ENCODE measurements around the gene PXDC1.

PXDC1 gene, protein sequence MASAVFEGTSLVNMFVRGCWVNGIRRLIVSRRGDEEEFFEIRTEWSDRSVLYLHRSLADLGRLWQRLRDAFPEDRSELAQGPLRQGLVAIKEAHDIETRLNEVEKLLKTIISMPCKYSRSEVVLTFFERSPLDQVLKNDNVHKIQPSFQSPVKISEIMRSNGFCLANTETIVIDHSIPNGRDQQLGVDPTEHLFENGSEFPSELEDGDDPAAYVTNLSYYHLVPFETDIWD

DNA sequence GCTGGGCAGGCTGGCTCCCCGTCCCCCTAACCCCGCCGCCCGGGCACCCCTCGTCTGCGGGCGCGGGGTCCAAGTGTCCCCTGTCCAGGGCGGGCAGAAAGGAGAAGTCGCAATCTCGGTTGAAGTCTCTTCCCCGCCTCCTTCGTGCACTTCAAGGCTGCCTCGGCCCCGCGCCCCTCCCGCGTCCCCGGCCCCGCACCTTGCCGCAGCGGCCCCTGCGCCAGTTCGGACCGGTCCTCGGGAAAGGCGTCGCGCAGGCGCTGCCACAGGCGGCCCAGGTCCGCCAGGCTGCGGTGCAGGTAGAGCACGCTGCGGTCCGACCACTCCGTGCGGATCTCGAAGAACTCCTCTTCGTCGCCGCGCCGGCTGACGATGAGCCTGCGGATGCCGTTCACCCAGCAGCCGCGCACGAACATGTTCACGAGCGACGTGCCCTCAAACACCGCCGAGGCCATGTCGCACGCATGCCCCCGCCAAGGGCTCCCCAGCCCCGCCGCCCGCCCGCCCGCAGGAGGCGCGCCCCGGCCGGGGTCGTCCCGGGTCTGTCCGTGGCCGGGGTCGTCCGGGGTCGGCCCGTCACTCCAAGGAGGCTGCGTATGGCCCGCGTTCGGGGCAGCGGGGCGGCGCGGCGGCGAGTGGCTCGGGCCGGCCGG is at the start of gene PXDC1:
Gene PXDC1, minus strand, starts transcription at position 637 of the 653 bp plus-strand sequence. Its CDS starts 182 bp downstream, at position 455.
- DNase-seq (ENCODE audit: low read depth in 3 of 3): peak in 1 of 3 experiments; percentile 25

DNA sequence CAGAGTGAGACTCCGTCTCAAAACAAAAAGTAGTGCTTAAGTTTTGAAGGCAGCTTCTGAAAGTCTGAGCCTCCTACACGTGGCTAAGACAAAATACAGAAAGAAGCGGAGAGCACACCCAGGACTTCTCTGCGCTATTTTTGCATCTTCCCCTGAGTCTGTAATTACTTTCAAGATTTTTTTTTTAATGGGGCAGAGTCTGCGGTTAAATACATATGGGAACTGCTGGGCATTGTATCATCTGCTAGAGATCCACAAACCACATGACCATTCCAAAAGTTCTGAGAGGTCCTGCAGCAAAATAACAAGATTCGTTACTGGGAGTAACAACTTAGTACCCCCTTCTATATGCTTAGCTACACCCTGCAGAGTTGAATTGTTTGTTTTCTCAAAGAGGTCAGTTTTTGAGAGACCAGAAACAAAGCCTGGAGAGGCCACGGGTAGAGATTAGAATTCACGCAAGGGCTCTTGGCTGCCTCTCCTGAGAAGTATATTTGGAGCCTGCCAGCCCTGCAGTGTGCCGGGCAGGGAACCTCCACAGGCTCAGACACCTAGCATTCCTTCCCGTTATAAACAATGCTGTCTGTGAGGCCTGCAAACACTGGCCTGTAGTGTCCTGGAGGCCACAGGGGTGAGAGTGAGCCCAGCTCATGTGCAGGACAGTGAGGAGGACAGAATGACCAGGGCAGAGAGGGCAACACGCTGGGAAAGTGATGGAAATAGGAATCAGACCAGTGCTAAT is 49.5 kb upstream of the PXDC1 start:
- no peak for DNase-seq (ENCODE audit: low read depth in 3 of 3)

DNA sequence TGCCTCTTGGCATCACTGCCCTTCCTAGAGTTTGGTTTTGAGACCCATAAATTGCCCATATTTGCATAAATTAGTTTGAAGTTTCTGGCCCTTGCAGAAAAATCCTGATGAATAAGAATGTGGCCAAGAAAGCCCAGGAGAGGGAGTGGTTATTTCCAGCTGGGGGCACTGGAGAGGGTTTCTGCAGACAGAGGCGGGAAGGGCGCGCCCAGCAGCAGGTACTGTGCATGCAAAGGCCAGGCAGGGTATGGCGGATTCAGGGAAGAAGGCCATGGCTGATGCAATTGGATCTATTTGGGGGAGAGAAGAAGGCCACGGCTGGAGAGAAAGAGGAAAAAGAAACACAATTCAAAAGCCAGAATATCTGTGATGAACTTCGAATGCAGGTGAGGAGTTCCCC is 48.2 kb upstream of the PXDC1 start:
- DNase-seq (ENCODE audit: low read depth in 3 of 3): no peak

DNA sequence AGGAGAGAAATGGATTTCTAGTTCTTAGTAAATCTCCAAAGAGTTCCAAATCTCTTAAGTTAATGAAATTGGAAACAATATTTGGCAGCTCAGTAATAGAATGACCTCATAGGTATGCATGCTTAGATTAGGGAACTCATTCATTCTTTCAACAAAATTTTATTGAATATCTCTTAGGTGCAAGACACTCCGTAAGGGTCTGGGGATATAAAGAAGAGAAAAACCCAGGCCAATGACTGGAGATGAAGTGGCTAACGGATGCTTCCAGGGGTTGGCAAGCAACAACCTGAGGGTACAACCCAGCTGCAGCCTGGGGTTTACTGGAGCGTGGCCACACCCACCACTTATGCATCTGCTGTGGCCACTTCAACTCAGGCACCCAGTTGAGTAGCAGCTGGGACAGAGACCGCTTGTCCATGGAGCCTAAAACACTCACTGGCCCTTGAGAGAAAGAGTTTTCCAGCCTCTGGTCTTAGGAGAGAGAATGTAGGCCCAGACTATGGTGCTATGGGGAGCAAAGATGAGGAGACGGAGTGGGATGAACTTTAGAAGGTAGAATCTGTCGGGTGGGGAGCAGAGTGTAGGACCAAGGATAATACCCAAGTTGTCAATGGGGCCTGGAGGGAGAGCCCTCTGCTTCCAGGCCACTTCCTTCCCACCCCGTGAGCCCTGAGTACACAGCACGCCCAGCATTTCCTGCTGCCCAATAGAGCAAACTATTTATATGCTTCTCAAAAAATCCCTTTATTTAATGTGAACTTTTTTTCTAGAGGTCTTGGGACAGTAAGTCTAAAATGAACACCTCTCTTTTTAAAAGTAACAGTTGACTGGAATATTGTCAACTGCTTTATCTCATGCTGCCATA is 46.8 kb upstream of the PXDC1 start:
- no peak for DNase-seq (ENCODE audit: low read depth in 3 of 3)

DNA sequence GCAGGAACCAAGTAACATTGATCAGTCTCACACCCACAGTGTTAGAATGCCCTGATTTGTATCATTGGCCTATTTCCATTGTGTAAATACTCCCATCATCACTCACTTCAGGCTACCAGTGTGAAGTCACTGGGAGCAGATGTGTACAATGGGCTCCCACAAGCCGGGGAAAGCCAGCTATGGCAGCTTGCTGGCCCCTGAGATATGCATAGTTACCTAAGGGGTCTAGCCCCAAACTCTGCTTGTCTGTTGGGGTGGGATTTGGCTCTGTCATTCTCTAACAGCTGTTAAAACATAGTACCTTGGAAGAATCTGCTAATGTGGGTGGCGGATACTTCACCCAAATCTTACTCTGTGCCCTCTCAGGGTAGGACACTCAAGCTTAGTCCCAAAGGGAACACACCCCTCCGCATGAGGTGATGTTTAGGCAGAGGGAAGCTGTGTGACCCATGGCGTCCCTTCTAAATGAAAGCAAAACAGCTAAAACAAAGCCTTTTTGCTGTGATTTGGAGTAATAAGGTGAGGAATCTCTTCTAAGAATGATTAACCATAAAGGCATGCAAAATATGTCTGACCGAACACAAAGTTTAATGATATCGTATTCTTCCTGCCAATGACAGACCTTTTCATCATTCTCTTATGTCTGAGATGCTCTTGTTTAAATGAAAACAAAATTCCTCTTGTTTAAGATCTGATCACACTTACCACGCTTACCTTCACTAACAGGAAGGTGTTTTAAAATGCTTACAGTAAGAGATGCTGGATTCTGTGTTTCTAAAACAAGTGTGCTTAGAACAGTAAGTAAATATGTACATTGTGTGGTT is 45.9 kb upstream of the PXDC1 start:
- DNase-seq (ENCODE audit: low read depth in 3 of 3): no peak

DNA sequence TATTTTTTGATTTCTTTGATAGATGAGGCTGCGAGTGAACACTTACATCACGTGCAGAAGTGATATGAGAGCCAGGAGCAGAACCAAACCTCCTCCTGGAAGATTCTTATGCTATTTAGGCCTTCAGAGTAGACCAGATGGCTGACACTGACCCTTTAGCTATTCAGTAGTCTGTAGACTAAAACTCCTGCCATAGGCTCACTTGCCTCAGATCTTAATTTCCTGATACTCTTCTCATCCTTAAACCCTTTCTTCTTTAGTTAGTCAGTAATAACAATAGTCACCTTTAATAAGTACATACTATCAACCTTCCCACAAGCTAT is 45.2 kb upstream of the PXDC1 start:
- no peak for DNase-seq (ENCODE audit: low read depth in 3 of 3)

DNA sequence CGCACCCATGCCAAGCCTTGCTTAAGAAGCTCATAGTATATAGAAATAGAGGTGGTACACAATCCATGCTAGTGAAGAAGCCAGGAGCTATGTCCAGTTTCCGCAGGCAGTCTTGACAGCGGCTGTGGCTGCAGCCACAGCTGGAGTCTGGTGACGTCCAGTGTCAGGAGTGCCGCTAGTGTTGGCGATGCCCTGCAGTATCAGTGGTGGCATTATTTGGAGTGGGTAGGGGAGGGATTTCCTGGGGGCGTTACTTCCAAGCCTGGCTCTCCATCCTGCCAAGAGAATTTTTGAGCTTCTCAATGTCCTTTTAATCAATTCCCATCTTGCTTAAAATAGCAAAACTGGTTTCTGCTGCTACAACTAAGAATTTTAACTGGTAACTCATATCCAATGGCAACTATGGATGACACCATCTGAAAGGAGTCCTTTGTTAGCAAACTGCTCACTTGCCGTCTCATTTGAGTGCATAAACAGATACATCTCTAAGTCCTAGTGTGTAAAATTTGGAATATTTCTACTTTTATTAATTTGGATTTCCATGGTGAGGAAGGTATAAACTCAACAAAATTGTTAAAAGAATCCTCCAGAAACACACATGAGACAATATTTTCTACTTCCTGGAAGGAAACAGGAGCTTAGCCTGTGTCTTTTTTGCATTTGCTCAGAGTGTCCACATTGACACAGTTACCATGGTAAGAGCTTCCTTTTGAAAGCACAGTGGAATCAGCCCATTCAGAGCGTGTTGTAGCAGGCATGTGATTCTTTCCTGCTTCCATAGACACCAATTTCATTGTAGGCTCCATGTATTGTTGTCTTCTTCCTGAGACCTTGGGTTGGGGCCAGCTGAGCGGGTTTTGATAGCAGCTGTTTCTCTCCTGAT is 44.6 kb upstream of the PXDC1 start:
- no peak for DNase-seq (ENCODE audit: low read depth in 3 of 3)

DNA sequence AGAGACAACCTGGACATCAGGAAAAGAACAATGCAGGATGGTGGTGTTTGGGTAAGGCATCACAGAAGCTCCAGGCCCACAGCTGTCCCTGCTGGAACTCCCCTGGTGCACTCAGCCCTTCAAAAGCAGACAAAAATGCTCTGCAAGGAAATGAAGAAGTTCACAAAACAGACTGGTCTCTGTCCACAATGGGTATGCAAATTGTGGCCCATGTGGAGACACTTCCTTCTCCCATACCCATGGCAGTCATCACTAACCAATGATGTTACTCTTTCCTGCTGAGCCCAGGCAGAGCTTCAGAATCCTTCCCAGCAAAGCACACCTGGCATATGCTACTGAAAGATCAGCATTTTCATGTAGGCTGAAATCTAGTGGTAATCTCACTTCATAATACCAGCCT is 42.6 kb upstream of the PXDC1 start:
- no peak for DNase-seq (ENCODE audit: low read depth in 3 of 3)

DNA sequence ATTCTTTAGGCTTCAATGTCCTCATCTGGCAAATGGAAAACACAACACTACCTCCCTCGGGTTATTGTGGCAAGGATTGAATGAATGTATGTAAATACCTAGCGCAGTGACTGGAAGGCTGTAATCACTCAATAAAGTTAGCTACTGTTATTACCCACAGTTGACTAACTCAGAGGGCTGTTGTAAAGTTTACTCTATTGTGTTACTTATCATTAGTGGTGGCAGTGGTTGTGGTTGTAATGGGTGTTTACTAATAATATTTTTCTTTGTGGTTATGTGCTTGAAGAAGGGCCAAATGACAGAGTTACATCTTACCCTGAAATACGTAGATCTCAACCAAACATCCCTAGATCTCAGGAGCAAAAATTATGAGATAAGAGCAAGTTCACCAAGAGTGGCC is 42.0 kb upstream of the PXDC1 start:
- no peak for DNase-seq (ENCODE audit: low read depth in 3 of 3)

DNA sequence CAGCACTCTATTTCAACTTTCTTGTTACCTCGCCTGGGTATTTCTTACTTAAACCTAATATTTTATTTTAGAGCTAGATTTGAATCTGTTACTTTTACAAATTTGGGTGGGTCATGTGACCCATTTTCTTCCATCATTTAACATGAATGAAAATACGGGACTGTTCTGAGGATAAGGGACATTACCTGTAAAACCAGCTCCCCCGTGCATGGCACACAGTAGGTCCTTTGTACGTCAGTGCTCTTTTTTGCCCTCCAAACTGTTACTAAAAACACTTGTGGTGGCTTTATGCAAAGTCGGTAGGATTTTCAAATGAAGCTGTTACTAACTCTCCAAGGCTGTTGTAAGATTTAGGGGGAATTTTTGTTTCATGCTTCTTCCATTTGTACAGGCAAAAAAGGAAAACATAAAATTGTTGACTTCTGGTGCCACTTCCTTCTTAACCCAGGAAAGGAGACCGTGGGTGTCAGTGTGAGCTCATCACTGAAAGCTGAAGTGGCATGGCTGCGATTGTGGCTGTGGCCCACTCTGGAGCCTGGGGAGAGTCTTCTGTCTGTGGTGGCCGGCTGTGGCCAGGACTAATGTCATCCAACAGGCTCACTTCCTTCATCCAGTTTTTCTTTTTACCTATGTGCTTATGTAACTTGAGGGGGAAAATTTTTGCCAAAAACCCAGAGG is 40.2 kb upstream of the PXDC1 start:
- no peak for DNase-seq (ENCODE audit: low read depth in 3 of 3)

DNA sequence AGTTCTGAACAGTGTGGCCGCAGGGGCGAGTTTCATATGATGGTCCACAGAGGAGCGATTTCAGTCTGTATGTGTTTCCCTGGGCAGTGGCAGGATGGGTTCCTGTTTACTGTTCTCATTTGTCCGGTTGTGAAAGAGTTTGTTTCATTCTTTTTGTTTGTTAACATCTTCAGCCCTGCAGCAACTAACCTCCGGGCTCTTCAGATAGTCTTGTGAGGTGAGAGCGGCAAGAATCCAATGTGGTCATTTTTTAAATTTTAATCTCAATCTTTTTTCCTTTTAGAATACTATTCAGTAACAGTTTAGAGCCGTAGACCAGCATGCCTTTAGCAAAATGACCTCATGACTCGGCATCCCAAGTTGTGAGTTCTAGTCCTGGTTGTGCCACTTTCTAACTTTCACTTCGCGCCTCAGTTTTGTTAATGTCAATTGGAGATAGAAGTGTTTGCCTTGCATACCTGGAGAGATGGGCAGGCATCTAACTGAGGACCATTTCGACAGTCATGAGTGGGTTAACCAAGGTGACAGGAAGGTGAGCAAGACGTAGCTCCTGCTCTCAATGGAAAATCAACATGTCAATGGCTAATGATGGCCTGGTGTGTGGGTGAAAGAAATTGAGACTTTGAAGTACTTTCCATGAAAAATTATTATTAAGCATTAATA is 38.5 kb upstream of the PXDC1 start:
- no peak for DNase-seq (ENCODE audit: low read depth in 3 of 3)

DNA sequence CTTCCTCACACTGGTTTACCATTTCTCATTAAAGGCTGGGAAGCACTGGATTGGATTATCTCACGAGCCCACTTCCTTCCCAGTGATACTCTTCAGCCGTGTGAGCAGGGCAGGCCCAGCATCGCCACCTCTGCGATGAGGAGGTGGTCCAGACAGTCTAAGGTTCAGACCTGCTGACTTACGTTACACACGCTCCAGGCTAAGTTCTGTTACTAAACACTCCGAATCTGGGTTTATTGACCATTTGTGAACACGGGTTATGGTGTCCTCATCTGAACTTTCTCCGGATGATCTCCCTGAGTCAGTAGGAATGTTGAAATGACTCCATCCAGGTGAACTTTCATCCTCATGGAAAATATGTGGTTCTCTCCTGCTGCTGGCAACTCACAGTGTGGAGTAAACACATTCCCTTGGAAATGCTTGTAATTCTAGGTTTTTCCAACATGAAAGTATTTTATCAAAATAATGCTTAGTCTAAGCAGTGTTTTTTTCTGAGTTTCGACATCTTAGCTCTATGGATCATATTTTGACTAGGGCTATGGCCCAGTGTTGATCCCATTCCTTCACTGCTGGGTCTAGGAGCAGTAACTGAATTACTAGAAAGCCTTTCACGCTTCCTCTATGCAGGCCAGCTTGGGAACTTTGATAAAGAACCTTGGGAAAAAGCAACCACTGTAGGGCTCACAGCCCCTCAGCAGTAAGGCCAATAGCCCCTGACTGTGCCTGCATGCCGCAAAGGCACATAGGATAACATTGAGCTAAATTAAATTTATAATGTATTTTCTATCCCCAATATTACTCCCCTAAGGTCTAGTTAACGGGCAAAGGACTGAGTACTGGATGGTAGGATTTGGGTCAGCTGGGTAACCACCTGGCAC is 37.7 kb upstream of the PXDC1 start:
- DNase-seq (ENCODE audit: low read depth in 3 of 3): no peak

DNA sequence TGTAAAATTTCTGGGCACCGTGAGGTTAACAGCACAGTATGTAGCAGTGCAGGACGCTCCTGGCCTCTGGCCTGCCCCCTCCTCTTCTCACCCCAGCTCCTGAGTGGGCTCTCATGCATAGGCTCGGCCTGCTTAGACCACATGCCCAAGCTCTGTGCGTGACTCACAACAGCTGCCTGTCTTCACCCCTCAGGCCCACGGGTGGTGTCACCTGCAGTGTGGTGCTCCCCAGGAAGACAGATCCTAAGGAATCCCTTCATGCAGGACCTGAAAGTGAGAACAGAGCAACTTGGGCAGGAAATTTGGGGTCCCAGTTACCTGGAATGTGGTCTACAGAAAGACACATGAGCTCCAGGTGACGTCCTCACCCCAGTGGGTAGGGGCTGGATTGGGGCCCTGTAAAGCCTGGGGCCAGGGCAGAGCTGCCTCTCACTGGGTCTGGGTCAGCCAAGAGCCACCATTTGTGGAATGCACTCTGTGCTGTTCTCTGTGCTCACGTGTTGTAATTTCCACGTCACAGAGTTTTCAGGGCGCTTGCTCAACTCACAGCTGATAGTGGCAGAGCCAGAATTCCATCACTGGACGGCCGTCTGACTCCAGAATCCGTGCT is 37.0 kb upstream of the PXDC1 start:
- DNase-seq (ENCODE audit: low read depth in 3 of 3): no peak

DNA sequence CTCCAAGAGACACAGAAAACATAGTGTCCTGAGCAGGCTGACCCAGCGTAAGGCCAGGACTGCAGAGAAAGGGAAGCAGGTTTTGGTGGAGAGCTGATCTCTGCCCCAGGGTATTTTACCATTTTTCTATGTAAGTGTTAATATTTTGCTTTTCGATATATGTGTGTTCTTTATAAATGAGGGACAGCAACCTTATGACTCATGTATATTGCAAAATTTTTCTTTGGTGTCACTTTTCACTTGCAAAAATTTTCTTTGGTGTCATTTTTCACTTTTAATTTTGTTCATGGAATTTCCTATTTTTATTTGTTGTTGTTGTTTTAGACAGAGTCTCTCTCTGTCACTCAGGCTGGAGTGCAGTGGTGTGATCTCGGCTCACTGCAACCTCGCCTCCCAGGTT is 34.6 kb upstream of the PXDC1 start:
- DNase-seq (ENCODE audit: low read depth in 3 of 3): no peak

DNA sequence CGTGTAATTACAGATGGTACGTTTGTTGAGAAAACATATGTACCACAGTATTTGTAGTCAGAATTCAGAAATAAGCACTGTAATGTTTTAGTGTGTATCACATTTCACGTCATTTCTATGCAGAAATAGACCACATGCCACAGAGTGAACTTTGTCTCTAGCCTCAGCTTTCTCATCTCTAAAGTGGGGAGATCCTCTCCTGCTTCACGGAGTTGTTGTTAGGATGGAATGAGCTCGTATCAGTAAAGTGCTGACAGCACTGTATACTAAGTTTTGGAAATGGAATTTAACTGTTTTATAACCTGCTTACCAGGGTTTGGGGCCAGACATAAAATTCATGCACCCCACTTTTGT is 34.2 kb upstream of the PXDC1 start:
- no peak for DNase-seq (ENCODE audit: low read depth in 3 of 3)

DNA sequence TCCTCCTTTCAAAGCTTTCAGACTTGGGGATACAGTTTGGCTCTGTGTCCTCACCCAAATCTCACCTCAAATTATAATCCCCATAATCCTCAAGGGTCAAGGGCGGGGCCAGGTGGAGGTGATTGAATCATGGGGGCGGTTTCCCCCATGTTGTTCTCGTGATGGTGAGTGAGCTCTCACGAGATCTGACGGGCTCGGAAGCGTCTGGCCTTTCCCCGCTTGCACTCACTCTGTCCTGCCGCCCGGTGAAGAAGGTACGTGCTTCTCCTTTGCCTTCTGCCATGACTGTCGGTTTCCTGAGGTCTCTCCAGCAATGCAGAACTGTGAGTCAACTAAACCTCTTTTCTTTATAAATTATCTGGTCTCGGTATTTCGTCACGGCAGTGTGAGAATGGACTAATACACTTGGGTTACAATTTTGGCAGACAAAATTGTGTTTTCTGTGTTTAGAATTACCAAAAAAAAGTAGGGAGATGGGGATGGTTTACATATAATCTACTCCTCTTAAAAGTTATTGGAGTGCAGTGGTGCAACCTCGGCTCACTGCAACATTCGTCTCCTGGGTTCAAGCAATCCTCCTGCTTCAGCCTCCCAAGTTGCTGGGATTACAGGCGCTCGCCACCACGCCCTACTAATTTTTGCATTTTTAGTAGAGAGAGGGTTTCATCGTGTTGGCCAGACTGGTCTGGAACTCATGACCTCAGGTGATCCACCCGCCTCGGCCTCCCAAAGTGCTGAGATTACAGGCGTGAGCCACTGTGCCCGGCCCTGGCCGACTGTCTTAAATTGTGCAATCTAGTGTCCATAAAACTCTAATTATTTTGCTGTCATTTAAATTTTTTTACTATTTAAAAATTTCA is 33.6 kb upstream of the PXDC1 start:
- no peak for DNase-seq (ENCODE audit: low read depth in 3 of 3)

DNA sequence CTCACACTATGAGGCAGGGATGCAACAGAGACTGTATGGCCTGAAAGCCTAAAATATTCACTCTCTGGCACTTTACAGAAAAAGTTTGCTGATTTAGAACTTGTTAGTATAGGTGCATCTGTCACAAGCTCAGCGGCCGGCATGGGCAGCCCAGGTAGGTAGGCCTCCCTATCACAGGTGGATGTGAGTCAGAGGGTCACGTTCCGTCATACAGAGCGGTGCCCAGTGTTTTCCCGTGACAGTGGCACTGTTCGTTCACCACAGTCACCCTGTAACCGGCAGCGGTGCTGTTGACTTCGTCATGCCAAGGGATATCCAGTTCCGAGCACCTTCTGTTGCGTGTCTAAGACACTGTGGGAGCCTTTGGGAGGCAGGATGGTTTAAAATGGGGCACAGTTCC is 32.9 kb upstream of the PXDC1 start:
- no peak for DNase-seq (ENCODE audit: low read depth in 3 of 3)

All from stimulated activated CD4-positive, alpha-beta T cell treated with anti-CD3 and anti-CD28 coated beads, TNF-alpha, amount 100 ng/mL, for 24 hours (primary cell).